Adrenal gland (tissue), 5 donors: ENCODE measurements around the gene CORO2B.

Experiments
- CTCF ChIP-seq, 6 experiments: fragments of 450-650 bp in 4 of 6; fragments of 200-600 bp in 2 of 6; sonication (generic) in 1 of 6; IDR thresholded peaks; 1 replicate in 5 of 6; 2 replicates in 1 of 6; pipeline versions ENCODE4 v1.5.1 to v1.8.0; 2016 to 2021; ENCODE audit warnings: antibody characterized with exemption in 6 of 6, mild to moderate bottlenecking in 2 of 6, moderate library complexity in 1 of 6
- POLR2A ChIP-seq, 2 donors: fragments of 450-650 bp; IDR thresholded peaks; one replicate each; pipeline ENCODE4 v1.6.1; 2017; ENCODE audit warnings: antibody characterized with exemption in 2 of 2, mild to moderate bottlenecking in 2 of 2, moderate library complexity in 1 of 2
- donor health status: DM: no; HTN: no; CAD: no.

- TF ChIP-seq CTCF (IDR thresholded peaks at IDR 0.05) (no peak), POLR2A (IDR thresholded peaks at IDR 0.05) (no peak)
Observed at GRCh38 chr15:68603951-68604350, 25.2 kb downstream of the CORO2B start.
